ENCODE data around the gene DPF3.

GRCh38 chr14:72839351-72839750 lies 54.5 kb downstream of the DPF3 start:
- TF ChIP-seq CTCF (IDR thresholded peaks at IDR 0.05) = no peak
- no peak for TF ChIP-seq POLR2A (IDR thresholded peaks at IDR 0.05)

Data from adrenal gland (tissue), 5 donors.